CD4-positive, alpha-beta T cell treated with Interleukin-21 for 1 hour (primary cell): Measurements from ENCODE around the gene STK24.

Experiments
- DNase-seq: peaks from one replicate; pipeline ENCODE4 v3.0.0-alpha.2; 2020

STK24 gene

GRCh38 chr13:98467263-98467985, 109.5 kb downstream of the STK24 start:
- no peak for DNase-seq

GRCh38 chr13:98466634-98467236, 110.2 kb downstream of the STK24 start:
- DNase-seq, result peak; percentile 40

GRCh38 chr13:98462946-98463345, 114.0 kb downstream of the STK24 start:
- no peak for DNase-seq

DNA sequence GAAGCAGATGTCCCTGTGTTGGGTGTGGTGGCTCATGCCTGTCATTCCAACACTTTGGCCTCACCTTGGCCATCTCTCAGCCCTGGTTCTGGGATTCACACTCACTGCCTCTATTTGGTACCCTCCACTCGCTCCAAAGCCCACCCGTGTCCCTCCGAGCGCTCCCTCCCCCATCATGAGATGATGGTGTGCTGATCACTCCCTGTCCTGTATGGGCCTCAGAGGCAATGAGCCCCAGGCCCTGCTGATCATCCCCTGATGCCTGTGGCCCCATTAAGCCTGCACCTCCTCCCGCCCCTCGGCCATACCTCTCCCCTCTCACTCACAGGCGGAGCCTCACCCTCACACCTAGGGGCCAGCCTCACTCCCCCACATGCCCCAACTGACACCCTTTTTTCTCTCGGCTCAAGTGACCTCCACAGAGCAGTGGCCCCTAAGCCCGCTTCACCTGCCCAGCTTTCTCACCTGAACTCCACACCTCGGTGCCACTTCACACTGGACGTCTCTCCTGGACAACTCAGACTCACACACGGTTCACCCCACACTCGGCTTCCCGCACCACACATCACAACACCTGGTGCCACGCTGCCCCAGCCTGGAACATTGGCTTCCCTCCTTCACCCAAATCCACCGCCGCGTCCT, 114.5 kb downstream of the STK24 start:
- no peak for DNase-seq

DNA sequence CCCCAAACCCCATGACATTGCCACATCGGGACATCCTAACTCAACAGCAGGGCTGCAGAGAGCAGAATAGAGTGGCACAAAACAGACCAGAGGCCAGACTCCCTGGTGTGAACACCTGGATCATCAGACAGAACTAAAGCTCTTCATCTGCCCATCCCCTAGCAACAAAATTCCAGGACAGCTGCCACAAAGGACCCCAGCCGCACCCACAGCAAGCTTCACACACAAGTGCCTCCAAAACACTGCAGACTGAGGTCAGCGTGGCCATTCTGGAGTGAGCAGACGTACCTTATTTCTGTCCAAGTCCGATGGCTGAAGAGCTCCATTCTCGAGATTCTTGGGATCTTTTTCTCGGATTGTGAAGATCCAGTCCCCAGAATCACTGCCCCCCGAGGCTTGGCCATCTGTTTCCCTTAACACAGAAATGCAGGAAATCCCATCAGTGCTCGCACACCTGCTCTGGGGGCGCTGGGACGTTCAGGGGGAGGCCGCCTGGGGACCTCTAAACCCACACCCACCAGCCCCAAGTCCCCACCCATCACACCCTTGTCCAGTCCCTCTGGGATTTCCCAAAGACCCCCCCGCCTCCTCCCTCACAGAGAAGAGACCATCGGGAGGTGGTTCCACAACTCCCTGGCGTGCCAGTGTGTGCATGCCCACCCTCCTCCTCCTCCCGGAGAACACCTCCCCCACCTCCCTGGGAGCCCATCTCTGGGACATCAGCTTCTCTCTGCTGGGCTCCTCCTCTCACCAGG, 115.2 kb downstream of the STK24 start:
- DNase-seq, result no peak

GRCh38 chr13:98460516-98460915, 116.4 kb downstream of the STK24 start:
- DNase-seq, result no peak

DNA sequence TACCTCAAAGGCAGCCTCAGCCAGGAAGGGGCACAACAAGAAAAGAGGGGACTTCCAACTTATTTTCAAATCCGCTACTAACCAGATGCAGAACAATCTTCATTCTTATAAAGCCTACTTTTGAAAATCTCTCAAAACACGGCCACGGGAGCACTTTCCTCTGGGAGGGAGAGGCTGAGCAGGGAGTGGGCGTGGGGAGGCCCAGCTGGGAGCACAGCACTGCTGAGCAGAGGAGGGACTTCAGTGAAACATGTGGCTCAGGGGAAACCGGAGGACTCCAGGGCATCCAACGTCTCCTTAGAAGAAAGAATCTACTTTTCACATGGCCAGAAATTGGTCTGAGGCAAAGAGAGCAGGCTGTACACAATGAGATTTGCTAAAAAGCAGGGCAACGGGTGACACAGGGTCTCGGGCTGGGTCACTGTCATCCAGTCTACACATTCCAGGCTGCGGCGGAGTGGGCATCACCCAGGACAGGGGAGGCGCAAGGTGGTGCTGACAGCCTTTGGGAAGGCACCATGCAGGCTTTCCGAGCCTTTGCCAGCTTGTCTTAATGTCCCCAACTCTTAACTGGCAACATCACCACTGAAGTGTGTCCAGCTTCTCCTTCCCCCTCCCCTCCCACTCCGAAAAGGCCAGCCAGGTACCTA, 117.1 kb downstream of the STK24 start:
- no peak for DNase-seq

DNA sequence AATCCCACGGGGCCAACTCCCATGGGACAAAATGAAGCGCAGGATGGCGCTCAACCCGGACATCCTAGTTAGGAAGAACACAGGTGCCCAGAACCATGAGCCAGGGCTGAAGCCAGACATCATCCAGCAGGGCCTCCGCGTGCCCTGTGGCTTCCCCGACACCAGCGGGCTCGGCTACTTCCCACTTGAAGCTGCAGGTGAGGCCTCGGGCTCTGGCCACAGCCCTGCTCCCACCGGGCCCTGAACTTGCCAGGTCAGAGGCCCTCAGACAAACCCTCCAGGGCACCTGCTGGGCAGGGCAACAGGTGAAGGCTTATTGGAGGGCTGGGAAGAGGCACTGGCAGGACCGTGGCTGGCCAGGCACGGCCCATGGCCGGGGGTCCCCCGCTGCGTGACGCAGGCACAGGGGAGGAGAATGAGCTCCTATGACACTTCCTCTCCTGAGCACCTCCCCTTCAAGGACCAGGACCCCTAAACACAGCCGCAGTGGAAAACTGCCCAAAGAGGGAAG, 117.7 kb downstream of the STK24 start:
- no peak for DNase-seq

DNA sequence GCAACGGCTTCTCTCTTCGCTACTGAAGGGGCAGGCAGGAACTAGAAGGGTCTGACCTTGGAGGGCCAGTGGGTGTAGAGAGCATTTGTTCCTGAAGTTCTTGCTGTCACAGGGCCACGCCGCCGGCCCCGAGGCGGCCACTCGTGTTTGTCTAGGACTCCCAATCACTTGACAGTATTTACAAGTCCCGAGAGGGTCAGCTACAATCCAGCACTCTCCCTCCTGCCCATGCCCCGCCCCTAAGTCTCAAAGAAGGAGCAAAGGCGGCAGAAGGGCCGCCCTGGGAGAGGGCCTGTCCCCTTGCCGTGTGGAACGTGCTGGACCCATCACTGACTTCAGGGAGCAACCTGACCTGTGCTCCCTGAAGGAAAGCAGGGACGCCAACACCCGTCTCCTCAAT, 118.5 kb downstream of the STK24 start:
- DNase-seq, result no peak

- DNase-seq, result no peak
These were observed 119.9 kb downstream of the STK24 start for GRCh38 chr13:98457053-98457452.

GRCh38 chr13:98456413-98456845, 120.5 kb downstream of the STK24 start:
- no peak for DNase-seq

DNA sequence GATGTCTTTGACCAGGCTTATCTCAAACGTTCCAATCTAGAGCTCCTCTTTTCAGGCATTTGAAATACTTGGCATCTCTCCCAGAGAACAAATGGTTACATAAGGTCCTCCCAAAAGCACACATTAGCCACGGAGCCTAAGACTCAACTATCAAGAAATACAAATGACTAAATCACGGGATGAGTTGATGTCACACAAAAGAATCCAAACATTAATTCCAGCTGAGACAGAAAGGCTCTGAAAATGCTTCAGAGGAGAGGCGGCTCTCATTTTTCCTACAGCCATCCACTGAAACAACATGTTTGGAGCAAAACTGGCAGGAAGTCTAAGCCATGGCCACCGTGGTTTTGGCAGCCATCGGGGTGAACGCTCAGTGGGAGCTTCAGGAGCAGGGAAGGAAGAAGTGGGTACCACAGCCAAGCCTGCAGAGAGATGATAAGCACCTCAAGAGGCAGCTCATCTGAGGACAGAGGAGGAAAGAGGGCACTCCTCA, 122.5 kb downstream of the STK24 start:
- no peak for DNase-seq

DNA sequence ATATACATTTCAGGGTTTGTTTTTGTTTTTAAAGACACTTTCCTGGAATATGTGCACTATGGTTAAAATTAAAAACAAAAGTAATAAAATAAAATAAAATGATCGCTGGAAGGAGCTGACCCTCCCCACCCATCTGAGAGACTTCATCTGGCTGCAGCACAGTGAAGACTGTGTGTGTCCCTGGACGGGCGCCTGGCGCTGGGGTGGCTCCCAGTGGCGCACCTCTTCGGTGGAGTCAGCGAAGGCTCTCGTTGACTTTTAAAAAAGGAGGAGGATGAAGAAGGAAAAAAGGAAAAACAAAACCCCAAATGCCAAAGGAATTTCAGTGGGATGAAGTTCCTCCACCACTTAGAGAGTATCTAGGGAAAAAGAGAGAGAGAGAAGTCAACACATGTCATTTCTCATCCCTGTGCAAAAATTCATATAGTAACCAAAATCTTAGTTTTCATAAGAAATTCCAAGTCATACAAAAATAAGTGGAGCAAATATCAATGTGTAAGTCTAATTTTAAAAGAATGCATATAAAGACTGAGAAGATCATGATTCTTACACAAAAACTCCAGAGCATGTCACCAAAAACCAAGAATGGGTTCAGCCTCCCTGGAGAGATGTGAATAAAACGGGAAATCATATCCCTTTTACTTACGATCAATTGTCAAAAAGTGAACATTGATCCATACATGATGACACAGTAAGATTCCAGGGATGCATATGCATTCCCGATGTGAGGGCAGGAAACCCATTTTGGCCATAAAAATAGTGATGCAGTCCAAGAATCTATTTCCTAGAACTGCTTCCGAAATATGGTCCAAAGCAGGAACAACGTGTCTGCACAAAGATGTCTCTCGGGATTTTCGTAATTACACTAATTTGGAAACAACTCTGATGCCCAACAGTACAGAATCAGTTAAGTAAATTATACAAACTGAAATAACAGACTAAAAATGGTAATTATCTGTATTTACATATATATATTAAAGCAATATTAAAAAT, 123.8 kb downstream of the STK24 start:
- DNase-seq, result no peak

GRCh38 chr13:98451676-98452470, 125.0 kb downstream of the STK24 start:
- no peak for DNase-seq

DNA sequence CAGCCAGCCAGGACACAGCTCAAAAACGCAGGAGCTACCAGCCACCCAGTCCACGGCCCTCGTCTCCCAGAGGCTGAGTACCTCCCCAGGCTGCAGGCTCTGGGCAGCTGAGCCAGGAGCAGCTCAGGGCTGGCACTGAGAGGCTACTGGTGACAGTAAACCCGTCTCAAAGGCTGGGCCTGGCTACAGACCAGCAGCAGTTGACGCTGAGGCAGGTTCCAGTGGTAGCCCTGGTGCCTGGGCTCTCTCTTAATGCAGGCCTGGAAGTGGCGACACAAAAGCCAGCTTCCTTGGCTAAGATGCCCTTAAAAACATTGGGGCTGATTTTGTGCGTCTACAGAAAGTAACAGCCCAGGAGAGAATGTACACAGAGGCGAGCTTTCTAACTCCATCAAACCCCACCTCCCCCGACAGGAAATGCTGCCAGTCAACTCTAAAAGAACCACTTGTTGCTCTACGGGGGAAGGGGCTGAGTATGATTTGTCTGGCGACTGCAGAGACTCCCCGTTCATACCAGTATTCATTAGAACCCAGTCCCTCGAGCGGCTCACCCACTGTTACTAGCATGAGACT, 126.3 kb downstream of the STK24 start:
- no peak for DNase-seq

DNA sequence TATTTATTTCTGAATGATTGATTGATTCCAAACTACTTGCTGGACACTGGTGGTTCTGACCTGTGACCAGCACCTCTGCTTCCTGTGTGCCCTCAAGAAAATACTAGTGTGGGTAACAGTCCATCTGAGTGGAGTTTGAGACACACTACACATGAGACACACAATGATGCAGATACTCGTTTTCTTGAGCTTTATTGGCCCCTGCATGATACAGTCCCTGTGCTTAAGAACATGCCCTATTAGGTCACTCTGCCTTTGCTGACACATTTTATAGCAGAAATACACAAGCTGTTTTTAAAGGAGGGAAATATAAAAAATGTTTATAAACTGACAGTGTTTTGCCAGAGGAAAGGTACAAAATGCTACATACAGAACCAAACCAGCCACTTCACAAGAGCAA, 126.9 kb downstream of the STK24 start:
- no peak for DNase-seq

DNA sequence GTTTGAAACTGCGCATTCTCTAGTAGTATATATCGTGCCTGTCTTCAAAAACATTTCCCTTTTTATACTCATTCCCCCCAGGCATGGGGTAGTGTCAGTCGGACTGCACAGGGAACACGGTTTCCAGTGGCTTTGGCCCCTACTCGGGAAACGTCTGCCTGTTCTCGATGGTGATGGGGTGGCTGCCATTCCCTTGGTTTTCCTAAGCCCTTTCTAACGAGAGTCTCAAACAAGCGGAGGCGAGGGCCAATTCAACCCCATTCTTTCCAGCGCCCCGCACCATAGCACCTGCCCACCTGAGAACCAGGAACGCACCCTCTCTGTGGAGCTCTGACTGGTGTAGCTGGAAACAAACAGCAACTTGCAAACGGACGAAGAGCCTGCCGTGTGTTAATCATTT, 127.6 kb downstream of the STK24 start:
- DNase-seq, result no peak

- DNase-seq, result no peak
These were observed 128.3 kb downstream of the STK24 start for GRCh38 chr13:98448642-98448928.

DNA sequence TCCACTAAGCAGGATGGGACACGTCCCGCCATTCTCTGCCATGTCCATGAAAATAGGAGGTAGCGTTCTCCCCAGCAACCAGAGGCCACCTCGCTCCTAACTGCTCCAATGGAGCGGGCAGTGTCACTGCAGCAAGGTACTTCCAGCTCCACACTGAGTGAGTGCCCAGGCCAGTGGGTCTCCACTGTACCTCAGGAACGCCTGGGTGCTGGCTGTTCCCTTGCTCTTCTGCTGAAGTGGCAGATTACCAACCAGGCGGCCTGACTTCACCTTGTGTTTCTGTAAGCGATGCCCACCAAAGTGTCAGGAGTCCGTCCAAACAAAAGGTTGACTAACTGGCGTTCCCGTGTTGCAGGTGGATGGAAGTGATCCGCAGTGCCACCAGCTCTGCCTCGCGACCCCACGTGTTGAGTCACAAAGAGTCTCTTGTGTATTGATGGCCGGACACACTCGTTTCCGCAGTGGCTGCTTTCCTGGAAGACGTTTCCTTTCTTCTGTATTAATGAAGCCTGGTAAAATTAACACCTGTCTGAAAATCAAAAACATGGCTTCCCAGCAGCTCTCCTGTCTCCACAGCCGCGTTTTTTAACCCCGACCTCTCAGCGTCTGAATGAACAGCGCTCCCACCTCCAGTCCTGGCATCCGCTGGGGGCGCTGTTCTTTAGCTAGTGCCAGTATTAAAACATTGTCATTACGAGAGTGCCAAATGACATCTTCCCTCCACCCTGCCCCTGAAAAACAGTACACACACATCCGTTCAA, 128.8 kb downstream of the STK24 start:
- DNase-seq, result peak; percentile 19

- no peak for DNase-seq
These were observed 129.8 kb downstream of the STK24 start for GRCh38 chr13:98447130-98447529.
